ENCODE results near the gene EIF2S2.

GRCh38 chr20:34091637-34092200 is 20.3 kb downstream of the EIF2S2 start:
- no peak for TF ChIP-seq CTCF (IDR thresholded peaks at IDR 0.05)
- TF ChIP-seq EZH2 (IDR thresholded peaks at IDR 0.05), result no peak
- TF ChIP-seq EZH2phosphoT487 (IDR thresholded peaks at IDR 0.05), result no peak
